Activated gamma-delta T cell treated with anti-CD3 and anti-CD28 coated beads, Interleukin-2, amount 50 U/mL, for 16 hours (primary cell): ENCODE results near the gene MBTPS2.
"Not testable (repeated sequence)": the region's sequence is repeated elsewhere in the genome, so short reads cannot be mapped to it uniquely, and the experiment has no call there.

Experiments
- DNase-seq: peaks from one replicate; pipeline ENCODE4 v3.0.0-alpha.2; 2020; ENCODE audit warnings: low read depth

Gene MBTPS2

GRCh38 chrX:21856504-21856903, 17.1 kb downstream of the MBTPS2 start:
- no peak for DNase-seq

- DNase-seq = no peak
Measured at GRCh38 chrX:21863241-21863640, 23.8 kb downstream of the MBTPS2 start.

GRCh38 chrX:21865436-21865835, 26.0 kb downstream of the MBTPS2 start:
- no peak for DNase-seq

- DNase-seq = no peak
Measured at GRCh38 chrX:21870494-21870893, 31.1 kb downstream of the MBTPS2 start.

- DNase-seq = no peak
Measured at GRCh38 chrX:21873063-21873775, 33.8 kb downstream of the MBTPS2 start.

- not testable (repeated sequence) for DNase-seq
Measured at GRCh38 chrX:21874182-21874581, 34.8 kb downstream of the MBTPS2 start.

- DNase-seq = no peak
Measured at GRCh38 chrX:21875013-21875412, 35.6 kb downstream of the MBTPS2 start.

- DNase-seq = no peak
Measured at GRCh38 chrX:21881881-21882574, 42.6 kb downstream of the MBTPS2 start.

GRCh38 chrX:21883258-21883657, 43.8 kb downstream of the MBTPS2 start:
- no peak for DNase-seq

- DNase-seq = no peak
Measured at GRCh38 chrX:21885568-21885967, 46.2 kb downstream of the MBTPS2 start.

GRCh38 chrX:21905313-21905712, 65.9 kb downstream of the MBTPS2 start:
- DNase-seq = no peak

- DNase-seq = no peak
Measured at GRCh38 chrX:21905953-21906352, 66.5 kb downstream of the MBTPS2 start.

- DNase-seq = no peak
Measured at GRCh38 chrX:21907260-21907659, 67.8 kb downstream of the MBTPS2 start.

- no peak for DNase-seq
Measured at GRCh38 chrX:21911481-21911880, 72.1 kb downstream of the MBTPS2 start.

GRCh38 chrX:21912220-21912619, 72.8 kb downstream of the MBTPS2 start:
- DNase-seq = no peak

GRCh38 chrX:21912989-21913388, 73.6 kb downstream of the MBTPS2 start:
- no peak for DNase-seq

- DNase-seq = no peak
Measured at GRCh38 chrX:21926116-21926515, 86.7 kb downstream of the MBTPS2 start.

GRCh38 chrX:21926527-21927278, 87.3 kb downstream of the MBTPS2 start:
- no peak for DNase-seq

GRCh38 chrX:21929209-21929608, 89.8 kb downstream of the MBTPS2 start:
- DNase-seq = no peak

GRCh38 chrX:21930986-21931385, 91.6 kb downstream of the MBTPS2 start:
- no peak for DNase-seq

GRCh38 chrX:21932292-21933002, 93.0 kb downstream of the MBTPS2 start:
- no peak for DNase-seq

- DNase-seq = no peak
Measured at GRCh38 chrX:21933077-21933476, 93.7 kb downstream of the MBTPS2 start.
